ENCODE results near the gene GDAP1L1.

The GDAP1L1 gene

DNA sequence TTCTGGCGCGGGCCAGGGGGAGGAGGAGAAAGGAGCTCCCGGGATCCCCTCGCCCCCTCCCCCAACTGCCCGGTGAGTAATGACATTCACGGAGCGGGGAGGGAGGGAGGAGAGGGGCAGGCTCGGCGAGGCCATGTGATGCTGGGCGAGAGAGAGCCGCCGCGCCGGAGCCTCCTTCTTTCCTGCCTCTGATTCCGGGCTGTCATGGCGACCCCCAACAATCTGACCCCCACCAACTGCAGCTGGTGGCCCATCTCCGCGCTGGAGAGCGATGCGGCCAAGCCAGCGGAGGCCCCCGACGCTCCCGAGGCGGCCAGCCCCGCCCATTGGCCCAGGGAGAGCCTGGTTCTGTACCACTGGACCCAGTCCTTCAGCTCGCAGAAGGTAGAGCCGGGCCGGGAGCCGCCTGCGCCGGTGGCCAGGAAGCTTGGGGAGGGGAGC is at the start of gene GDAP1L1:
Gene GDAP1L1 (plus strand): TSS at position 178 of the 441 bp plus-strand sequence. CDS start 27 bp downstream, at position 205.
- peak; percentile 3 for DNase-seq

DNA sequence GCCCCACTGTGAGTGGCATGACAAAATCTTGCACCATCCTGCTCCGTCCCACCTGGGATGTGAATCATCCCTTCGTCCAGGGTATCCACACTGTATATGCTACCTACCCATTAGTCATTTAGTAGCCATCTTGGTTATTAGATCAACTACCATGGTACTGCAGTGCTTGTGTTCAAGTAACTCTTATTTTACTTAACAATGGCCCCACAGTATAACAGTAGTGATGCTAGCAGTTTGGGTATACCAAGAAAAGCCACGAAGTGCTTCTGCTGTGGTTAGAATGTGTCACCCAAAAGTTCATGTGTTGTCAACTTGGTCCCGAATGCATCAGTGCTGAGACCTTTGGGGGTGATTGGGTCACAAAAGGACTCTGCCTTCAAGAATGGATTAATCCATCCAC is 48.2 kb upstream of the GDAP1L1 start:
- DNase-seq = no peak

DNA sequence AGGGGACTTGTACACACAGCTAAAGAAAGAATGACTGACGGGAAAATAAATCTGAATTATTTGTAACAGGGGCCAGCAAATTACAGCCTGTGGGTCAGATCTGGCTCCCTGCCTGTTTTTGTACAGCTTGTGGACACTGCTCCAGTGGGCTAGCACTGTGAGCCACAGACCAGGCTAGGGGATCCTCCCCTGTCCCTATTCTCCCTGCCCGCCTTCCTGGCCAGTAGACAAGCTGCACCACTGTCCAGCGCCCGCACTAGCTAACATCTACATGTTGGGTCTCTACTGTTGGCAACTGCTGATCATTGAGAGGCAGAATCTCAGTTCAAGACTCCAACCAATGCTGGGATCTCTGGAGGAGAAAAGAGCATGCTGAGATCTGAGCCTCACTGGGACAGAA is 47.2 kb upstream of the GDAP1L1 start:
- DNase-seq = no peak

DNA sequence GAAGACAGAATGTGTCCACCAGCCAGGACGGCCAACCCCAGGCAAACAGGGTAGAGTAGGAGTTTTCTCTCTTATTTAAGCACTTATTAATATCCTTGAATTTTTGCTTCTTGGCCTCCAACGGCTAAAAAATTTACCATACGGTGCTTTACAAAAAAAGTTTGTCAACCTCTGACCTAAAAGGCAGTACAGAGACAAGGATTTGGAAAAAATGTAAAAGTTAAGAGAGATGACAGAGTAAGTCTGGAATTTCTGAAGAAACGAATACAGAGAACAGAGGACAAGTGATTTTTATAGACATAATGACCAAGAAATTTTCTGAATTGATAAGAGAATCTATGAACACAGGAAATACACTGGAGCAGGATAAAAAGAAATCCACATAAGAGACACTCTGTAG is 46.7 kb upstream of the GDAP1L1 start:
- no peak for DNase-seq

DNA sequence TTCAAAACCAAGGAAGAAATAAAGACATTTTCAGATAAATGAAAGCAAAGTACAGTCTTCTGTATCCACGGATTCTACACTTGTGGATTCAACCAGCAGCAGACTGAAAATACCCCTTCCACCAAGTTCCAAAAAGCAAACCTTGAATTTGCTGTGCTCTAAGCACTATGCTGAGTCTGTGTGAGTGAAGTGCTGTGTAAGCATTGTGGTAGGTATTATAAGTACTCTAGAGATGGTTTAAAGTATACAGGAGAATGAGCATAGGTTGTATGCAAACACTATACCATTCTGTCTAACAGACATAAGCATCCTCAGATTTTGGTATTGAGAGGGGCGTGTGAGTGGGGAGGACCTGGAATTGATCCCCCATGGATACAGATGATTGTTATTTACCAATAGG is 46.1 kb upstream of the GDAP1L1 start:
- DNase-seq = no peak

DNA sequence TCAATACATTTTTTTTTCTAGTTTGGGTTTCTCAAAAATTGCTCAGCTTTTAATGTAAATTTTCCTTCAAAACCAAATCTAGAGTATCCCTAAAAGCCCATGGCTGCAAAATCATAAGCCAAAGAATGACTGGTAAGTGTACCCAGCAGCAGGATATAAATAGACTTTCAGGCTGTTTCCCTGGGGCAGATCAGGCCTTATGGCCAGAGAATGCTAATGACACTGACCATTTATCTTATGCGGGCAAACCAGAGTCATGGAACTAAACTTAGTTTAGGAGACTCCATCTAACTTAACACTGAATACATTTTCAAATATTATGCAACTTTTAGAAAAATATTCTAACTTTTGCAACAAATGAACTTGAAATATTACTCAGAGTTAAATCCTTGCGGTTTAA is 43.9 kb upstream of the GDAP1L1 start:
- DNase-seq = no peak

DNA sequence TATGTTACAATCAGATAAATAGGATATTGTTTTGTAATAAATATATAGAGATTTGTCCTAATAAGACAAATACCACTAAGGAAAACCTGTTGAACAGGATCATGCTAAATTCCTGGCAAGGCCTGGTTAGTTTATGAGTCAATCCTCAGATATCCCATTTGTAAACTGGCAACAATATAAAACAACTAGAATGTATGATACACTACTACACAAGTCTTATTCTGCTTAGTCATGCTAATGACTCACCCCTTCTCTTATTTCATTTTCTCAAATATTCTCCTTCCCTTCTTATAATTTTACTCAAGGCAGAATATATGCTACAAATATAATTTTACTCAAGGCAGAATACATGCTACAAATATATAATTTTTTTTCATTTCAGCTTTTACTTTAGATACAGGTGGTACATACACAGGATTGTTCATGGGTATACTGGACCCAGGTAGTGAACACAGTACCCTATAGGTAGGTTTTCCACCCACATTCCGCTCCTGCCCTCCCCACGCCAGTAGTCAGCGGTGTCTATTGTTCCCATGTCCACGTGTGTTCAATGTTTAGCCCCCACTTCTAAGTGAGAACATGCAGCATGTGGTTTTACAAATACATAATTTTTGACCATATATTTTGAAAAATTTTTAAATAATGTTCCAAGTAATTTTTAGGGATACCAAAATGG is 42.8 kb upstream of the GDAP1L1 start:
- no peak for DNase-seq

DNA sequence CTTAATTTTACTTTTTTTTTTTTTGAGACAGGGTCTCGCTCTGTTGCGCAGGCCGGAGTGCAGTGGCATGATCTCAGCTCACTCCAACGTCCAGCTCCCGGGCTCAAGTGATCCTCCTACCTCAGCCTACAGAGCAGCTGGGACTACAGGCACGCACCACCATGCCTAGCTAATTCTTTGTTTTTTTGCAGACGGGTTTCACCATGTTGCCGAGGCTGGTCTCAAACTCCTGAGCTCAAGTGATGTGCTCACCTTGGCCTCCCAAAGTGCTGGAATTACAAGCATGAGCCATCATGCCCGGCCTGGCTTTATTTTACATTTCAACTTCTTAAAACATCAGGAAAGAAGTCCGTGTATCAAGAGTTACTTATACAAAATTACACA is 42.3 kb upstream of the GDAP1L1 start:
- DNase-seq = no peak

DNA sequence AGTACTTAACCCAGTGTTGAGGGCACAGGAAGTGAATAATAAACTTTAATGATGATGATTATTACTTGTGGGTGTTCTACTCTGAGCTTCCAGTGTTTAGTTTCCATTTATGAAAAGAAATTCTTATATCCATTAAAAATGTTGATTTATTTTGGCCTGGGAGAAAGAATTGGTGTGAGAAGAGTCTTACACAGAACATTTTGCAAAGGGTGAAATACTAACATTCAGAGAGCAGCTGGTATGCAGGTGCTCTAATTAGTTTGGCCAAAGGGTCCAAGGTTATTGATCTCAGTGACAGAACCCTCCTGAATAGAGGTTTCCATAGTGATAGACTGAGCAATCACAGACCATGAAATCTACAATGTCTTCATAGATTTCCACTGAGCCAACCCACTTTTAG is 41.0 kb upstream of the GDAP1L1 start:
- no peak for DNase-seq

DNA sequence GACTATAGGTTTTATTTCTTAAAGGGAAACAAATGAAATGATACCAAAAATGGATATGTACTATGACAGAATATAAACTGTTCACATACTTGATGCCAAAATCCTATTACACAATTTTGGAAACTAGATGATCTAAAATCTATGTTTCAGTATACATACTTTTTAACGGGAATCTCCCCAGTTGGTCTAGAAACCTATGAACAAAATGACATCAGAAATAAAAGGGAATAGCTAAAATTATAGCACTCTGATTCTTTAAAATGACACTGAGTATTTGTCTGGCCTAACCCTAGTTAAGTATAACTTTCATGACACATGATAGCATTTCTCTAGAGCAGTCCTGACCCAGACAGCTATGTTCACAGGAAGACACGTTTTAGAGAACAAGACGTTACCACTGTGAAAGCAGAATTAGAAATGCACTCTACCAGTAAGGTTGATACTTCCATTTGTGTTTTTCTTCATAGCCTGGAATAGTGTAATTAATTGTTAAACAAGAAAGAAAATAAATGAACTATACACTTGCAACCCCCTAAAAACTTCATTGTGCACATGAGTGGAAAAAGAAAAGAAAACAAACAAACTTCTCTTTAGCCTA is 39.9 kb upstream of the GDAP1L1 start:
- no peak for DNase-seq

DNA sequence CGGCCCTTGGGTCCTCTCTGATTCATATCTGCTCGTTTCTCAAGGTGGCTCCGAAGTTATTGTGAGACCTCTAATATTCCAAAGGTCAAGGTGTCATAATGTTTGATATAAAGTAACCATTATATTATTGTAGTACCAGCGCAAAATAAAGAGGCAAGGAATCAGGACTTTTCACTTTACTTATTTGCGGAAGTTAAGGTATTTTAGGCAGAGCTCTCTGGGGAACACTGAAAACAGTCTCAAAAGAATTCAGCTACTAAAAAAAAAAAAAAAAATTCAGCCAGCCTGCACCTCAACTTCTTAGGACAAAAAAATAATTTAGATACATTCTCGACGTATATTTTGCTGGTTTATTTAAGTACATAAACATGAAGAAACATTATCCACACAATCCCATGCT is 38.9 kb upstream of the GDAP1L1 start:
- no peak for DNase-seq

DNA sequence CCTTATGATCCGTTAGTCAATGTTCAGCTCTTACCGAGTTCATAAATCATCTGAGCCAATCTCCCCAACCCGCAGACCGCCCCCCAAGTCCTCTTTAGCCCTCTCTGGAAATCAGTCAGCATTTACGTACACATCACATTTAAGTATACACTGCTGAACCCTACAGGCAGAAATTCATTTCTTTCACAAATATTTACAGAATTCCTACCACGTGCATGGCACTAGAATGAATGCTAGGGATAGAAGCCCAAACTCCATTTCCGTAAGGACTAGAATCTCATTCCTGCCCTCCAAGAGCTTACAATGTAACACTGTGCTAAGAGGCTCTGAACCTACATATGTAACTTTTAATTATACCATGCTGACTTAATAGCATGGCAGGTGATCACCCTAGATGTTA is 38.3 kb upstream of the GDAP1L1 start:
- DNase-seq = no peak

DNA sequence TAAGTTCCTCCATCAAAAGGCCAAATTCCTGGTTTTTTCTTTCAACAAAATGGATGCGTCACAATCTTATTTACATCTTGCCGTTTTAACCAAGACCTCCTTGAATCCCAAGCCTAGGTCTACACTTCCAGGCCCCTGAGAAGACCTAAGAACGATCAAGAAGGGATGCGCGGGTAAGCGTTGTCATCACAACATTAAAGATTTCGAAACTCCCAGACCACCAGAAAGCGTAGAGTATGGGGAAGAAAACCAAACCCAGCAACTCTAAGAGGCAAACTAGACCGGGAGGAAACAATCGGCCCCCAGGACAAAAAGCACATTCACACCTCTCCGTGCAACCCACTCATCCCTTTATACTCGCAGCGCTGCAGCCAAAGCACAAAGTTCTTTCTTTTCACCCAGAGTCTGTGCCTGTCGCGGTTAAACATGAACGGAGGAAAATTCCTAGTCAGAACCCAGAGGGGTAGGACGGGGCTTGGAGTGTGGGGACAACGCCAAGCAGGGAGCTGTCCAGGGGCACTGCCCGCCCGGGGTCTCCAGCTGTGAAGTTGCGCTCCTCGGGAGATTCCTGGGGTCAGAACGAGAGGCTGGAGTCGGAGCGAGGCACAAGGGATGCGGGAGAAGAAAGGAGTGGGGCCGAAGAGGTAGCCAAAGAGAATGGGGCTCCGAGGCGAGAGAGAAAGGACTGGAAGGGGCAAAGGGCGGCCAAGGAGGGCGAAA is 37.3 kb upstream of the GDAP1L1 start:
- DNase-seq = no peak

DNA sequence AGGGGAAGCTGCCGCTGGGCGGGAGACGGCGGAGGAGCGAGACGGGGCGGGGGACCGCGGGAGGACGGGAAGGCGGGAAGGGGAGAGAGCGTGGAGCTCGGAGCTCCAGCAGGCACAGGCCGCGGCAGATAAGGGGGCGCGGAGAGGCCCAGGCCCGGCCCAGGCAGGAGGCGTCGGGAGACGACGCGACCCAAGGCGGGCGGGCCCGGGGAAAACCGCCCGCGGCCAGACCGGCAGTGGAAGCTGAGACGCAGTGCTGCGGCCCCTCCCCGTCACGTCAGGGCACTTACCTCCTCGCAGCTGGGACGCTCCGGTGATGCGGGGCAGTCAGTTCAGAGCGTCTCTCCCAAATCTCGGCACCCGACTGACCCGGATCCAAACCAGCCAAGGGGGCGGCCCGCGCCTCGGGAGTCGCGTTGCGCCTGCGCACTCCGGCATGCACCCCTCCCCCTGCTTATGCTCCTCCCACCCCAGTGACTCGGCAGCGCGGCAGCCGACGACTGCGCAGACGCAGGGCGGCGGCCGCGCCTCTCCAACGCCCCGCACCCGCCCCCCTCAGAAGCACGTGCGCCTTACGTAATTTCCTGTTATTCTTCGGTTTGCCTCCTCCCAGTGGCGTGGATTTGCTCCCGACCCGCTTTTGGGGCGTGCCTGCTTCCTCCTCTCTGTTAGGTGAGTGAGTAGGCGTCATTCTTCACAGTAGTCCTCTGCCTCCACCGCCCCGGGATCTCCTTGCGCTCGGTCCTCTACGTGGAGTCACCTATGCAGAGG is 36.5 kb upstream of the GDAP1L1 start, which contains the start of gene OSER1:
Gene OSER1 (minus strand): TSS at position 366 of the 771 bp plus-strand sequence. CDS start 3,814 bp downstream, outside the sequence.
- DNase-seq = peak; percentile 70

DNA sequence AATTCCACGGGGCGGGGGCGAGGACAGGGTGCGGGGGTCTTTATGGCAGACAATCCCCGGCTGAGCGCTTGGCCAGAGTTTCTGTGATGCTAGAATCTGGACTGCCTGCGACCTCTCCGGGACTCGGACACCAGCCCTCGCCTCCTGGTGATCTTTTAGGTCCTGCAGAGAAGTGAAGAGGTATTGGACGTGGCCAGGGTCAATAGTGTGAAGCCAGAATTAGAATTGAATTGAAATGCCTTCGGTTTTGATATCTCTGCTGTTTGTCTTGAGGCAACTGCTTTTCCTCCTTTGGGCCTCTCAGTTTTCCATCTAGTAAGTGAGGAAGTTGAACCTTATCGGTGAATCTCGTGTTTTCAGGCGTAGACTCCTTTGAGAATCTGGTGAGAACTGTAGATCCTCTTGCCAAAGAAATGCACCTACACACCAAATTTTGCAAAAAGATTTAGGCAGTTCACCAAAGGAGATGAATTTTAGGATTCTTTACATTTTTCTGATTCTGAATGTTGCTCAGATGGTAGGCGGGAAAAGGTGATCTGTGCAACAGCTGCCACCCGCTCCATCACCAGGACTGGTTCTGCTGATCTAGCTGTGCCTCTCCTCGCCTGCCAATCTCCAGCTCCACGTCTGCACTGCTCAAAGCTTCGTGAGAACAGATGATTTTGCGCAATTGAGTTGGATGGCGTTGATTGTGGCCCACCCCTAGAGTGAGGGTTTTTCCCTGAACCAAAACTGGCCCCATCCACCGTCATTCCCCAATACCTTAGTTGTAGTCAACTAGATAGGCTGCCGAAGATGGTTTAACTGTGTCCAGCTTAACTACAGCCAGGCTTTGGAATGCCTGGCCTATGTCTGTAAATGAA is 35.7 kb upstream of the GDAP1L1 start:
- DNase-seq = no peak

DNA sequence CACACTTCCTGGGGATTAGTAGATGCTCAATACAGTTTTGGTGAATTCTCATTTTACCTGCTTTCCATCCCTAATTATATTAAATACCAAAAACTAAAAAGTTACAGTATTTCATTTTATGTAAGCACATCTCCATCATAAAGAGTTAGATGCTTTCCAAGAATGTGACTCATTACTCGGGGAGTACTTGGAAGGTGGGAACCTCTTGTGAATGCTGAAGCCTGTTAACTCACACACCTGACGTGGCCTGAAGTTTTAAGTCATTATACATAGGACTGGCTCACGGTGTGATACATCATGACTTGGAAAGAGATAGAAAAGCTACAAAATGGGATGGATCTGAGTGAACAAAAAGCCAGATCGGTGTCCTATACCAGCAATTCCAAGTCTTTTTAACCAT is 34.3 kb upstream of the GDAP1L1 start:
- DNase-seq = no peak

DNA sequence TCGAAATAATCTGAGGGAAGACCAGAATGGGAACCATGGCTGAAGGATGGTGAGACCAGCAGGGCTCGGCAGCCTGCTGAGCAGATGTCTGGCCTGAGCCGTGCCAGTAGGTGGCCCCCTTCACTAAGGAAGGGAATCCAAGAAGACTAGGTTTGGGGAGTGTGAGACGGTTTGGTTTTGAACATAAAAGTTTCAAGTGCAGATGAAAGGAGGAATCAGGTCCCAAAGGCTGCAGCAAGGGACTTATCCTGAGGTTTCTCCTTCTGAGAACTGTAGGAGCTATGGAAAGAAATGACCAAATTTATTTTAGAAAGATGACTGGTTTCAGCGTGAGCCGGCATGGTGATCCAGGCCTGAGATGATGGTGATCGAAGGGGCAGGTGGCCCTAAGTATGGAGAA is 32.0 kb upstream of the GDAP1L1 start:
- DNase-seq = peak; percentile 7

DNA sequence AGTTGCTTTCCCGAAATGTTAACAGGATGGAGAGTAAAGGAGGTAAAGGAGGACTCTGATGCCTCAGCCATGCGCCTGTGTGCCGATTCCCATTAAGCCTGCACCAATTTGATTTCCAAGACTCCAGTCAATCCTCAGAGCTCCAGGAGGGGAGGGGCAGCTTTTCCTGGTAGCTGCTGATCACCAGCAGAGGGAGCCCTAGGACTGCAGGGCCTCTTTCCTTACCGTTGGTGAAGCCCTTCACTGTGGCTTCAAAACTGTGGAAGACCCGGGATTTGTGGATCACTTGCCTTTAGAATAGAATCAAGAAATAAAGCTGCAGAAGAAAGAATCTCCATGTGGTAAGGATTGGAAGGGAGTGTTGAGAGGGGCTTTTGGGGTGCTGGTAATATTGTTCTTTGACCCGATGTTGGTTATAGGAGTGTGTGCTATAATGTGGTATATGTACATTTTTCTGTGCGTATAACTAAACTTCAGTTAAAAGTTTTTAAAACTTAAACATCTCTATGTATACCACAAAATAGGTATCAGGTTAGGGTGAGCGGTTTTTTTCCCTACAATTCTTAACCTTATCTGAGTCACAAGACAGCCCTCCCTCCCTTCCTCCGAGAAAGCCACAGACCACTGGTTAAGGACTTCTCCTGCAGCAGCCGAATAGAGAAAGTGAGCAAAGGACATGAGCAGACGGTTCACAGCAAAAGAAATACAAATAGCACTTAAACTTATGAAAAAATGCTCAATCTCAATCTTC is 29.6 kb upstream of the GDAP1L1 start:
- peak; percentile 0 for DNase-seq

DNA sequence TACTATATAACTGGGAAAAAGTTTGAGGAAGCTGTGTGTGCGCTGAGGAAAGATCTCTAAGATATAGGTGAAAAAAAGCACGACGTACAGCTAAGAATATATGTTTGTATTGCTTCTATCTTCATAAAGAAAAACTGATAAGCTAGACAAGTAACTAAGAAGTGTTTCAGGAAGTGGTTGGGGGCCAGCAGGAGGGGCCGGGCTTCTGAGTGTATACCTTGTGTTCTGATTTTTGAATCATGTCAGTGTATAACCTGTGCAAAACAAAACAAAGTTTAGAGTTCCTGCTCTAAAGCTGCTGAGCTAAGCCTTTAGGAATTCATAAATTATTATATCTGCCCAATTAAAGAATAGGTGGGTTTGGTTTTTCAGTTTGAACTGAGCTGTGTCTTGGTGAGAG is 28.7 kb upstream of the GDAP1L1 start:
- no peak for DNase-seq

DNA sequence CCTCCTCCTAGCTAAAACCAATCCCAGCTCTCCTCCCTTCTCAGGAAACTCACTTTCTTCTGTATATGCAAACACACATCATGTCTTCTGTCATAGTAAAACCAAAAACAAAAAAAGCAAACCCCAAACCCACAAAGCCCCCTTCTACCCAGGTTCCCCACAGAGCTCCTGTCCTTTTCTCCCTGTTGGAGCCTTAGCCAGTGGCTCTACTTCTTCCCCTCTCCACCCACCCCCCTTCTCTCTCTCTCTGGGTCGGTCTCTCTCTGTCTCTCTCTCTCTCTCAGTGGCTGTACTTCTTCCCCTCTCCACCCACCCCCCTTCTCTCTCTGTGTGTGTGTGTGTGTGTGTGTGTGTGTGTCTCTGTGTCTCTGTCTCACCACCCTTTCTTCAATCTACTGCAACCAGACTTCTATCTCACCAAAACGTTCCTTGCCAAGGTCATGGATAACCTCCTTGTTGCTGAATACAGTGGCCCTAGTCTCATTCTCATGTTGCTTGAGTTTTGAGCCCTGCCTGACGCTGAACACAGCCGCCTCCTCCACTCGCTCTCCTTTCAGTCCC is 27.9 kb upstream of the GDAP1L1 start:
- no peak for DNase-seq

DNA sequence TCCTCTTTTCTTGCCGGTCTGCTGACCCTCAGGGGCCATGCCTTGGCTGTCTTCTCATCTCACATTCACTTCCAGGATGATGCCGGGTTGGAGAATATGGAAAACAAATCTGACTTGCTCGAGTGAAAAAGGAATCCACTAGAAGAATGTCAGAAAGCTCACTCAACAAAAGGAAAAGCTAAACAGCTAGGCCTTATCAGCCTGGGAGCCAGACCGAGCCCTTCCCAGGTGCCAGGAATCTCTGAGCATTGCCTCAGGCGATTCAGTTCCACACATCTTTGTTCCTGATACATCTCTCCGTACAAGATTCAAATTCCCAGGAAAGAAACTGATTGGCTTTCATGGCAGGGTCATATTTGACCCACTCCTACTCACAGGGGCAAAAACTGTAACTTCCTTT is 27.3 kb upstream of the GDAP1L1 start:
- DNase-seq = no peak

Data from DMS79 (cell line).